MM.1S (cell line): Measurements from ENCODE around the gene AGPAT2.

Source experiments
- EZH2 ChIP-seq: fragments of 300-600 bp; sonication (generic); optimal IDR thresholded peaks from 2 replicates; pipeline ENCODE3; 2017; ENCODE audit warnings: low read depth, mild to moderate bottlenecking, antibody characterized with exemption, low read length, mixed read lengths
- TF ChIP-seq, protein P1 (sequence below): fragments of 300-600 bp; sonication (generic); IDR thresholded peaks from 2 replicates; pipeline ENCODE4 v1.5.1; 2016; ENCODE audit warnings: antibody characterized with exemption, low read length, mixed read lengths

DNA sequence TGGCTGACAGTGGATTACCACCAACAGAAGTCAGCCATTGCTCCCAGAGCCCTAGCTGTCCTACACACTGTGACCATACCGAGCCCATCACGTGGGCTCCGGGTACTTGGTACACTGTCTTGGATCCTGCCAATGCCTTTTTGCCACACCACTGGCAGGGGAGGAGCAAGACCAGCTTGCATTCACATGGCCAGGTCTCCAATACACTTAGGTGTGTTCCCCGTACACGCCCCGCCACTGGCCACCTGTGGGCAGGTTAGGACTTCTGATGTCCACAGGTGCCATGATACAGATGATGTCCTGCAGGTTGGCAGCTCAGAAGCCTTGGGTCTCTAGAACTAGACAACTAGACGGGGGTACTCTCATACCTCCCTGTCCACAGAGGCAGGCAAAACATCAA lies 19.8 kb upstream of the AGPAT2 start:
- TF ChIP-seq, protein P1, sequence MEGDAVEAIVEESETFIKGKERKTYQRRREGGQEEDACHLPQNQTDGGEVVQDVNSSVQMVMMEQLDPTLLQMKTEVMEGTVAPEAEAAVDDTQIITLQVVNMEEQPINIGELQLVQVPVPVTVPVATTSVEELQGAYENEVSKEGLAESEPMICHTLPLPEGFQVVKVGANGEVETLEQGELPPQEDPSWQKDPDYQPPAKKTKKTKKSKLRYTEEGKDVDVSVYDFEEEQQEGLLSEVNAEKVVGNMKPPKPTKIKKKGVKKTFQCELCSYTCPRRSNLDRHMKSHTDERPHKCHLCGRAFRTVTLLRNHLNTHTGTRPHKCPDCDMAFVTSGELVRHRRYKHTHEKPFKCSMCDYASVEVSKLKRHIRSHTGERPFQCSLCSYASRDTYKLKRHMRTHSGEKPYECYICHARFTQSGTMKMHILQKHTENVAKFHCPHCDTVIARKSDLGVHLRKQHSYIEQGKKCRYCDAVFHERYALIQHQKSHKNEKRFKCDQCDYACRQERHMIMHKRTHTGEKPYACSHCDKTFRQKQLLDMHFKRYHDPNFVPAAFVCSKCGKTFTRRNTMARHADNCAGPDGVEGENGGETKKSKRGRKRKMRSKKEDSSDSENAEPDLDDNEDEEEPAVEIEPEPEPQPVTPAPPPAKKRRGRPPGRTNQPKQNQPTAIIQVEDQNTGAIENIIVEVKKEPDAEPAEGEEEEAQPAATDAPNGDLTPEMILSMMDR: no peak
- no peak for TF ChIP-seq EZH2
